ENCODE measurements around the gene GAS7.

GRCh38 chr17:10182785-10183184, 15.6 kb downstream of the GAS7 start:
- TF ChIP-seq CTCF (IDR thresholded peaks at IDR 0.05) (no peak), POLR2A (IDR thresholded peaks at IDR 0.05) (no peak)
